HepG2 (cell line): ENCODE measurements around the gene APOLD1. TPM values are rescaled to one million over a fixed set of nuclear protein-coding genes. Genes with fewer than 3 reads are reported as not detected.

Experiments used
- ATAD3A ChIP-seq: sonication (generic); formaldehyde crosslinking; IDR thresholded peaks from 2 replicates; pipeline ENCODE4 v1.4.0; 2020; ENCODE audit warnings: missing genetic modification reagents
- ATM ChIP-seq: fragments of 450-650 bp; IDR thresholded peaks from 2 replicates; pipeline ENCODE4 v1.7.1; 2017; ENCODE audit warnings: mild to moderate bottlenecking, borderline replicate concordance
- FOXP1 ChIP-seq, 2 experiments: fragments of 450-650 bp in 1 of 2; IDR thresholded peaks; 2 replicates each; pipeline ENCODE4 v1.6.1; 2017 to 2018; ENCODE audit warnings: antibody characterized with exemption in 1 of 2
- GLI4 ChIP-seq: sonication (generic); formaldehyde crosslinking; IDR thresholded peaks from 2 replicates; pipeline ENCODE4 v1.5.1; 2020; ENCODE audit warnings: missing genetic modification reagents, mild to moderate bottlenecking, moderate library complexity, borderline replicate concordance
- ISL2 ChIP-seq: sonication (generic); formaldehyde crosslinking; IDR thresholded peaks from 2 replicates; pipeline ENCODE4 v1.5.0; 2020; ENCODE audit warnings: missing genetic modification reagents
- MIXL1 ChIP-seq: IDR thresholded peaks from 2 replicates; pipeline ENCODE4 v1.6.1; 2016
- MTA3 ChIP-seq: sonication (generic); formaldehyde crosslinking; IDR thresholded peaks from 2 replicates; pipeline ENCODE4 v1.4.0; 2020; ENCODE audit warnings: missing genetic modification reagents
- MXD3 ChIP-seq: IDR thresholded peaks from 2 replicates; pipeline ENCODE4 v1.6.1; 2016; ENCODE audit warnings: mild to moderate bottlenecking, missing biosample characterization, missing genetic modification reagents
- NBN ChIP-seq: fragments of 450-650 bp; conservative IDR thresholded peaks from 2 replicates; pipeline ENCODE4 v1.6.1; 2017
- RNF219 ChIP-seq: sonication (generic); formaldehyde crosslinking; IDR thresholded peaks from 2 replicates; pipeline ENCODE4 v1.5.0; 2020; ENCODE audit warnings: mild to moderate bottlenecking, missing genetic modification reagents
- SALL1 ChIP-seq: sonication (generic); formaldehyde crosslinking; IDR thresholded peaks from 2 replicates; pipeline ENCODE4 v1.8.0; 2022; ENCODE audit warnings: mild to moderate bottlenecking, missing genetic modification reagents
- SMAD9 ChIP-seq: sonication (generic); formaldehyde crosslinking; IDR thresholded peaks from 2 replicates; pipeline ENCODE4 v1.5.1; 2020; ENCODE audit warnings: mild to moderate bottlenecking, missing genetic modification reagents
- SOX6 ChIP-seq, 2 experiments: fragments of 450-650 bp in 1 of 2; sonication (generic) in 1 of 2; formaldehyde crosslinking in 1 of 2; IDR thresholded peaks; 2 replicates each; pipeline versions ENCODE4 v1.4.0 to v1.6.1; 2017 to 2020; ENCODE audit warnings: antibody characterized with exemption in 1 of 2, mild to moderate bottlenecking in 1 of 2, missing genetic modification reagents in 1 of 2
- TAF15 ChIP-seq: fragments of 200-400 bp; formaldehyde crosslinking; IDR thresholded peaks from one replicate; pipeline ENCODE4 v1.6.1; 2018; ENCODE audit warnings: mild to moderate bottlenecking, low read depth, low read length; ENCODE audit not compliant: poor library complexity, severe bottlenecking
- TRAFD1 ChIP-seq: sonication (generic); formaldehyde crosslinking; IDR thresholded peaks from 2 replicates; pipeline ENCODE4 v1.5.1; 2020; ENCODE audit warnings: missing genetic modification reagents, mild to moderate bottlenecking, borderline replicate concordance
- XBP1 ChIP-seq: sonication (generic); formaldehyde crosslinking; IDR thresholded peaks from 2 replicates; pipeline ENCODE4 v1.5.0; 2020; ENCODE audit warnings: missing genetic modification reagents
- ZMAT3 ChIP-seq: sonication (generic); formaldehyde crosslinking; conservative IDR thresholded peaks from 2 replicates; pipeline ENCODE4 v1.7.0; 2021; ENCODE audit warnings: missing genetic modification reagents
- ZNF136 ChIP-seq: sonication (generic); formaldehyde crosslinking; IDR thresholded peaks from 2 replicates; pipeline ENCODE4 v1.8.1; 2022; ENCODE audit warnings: low read depth, mild to moderate bottlenecking, moderate library complexity, missing genetic modification reagents
- ZNF256 ChIP-seq: sonication (generic); formaldehyde crosslinking; conservative IDR thresholded peaks from 2 replicates; pipeline ENCODE4 v1.4.0; 2020; ENCODE audit warnings: missing genetic modification reagents
- ZNF281 ChIP-seq: sonication (generic); formaldehyde crosslinking; IDR thresholded peaks from 2 replicates; pipeline ENCODE4 v1.4.0; 2020; ENCODE audit warnings: missing genetic modification reagents, borderline replicate concordance
- ZNF616 ChIP-seq: sonication (generic); formaldehyde crosslinking; IDR thresholded peaks from 2 replicates; pipeline ENCODE4 v1.5.0; 2020; ENCODE audit warnings: low read depth, mild to moderate bottlenecking, missing genetic modification reagents
- ZNF879 ChIP-seq: sonication (generic); formaldehyde crosslinking; IDR thresholded peaks from 2 replicates; pipeline ENCODE4 v1.8.1; 2023; ENCODE audit warnings: missing genetic modification reagents
- polyA plus RNA-seq, 8 experiments: library from polyadenylated mRNA; depleted of rRNA in 3 of 8; stranded (reverse) in 7 of 8; unstranded in 1 of 8; fragments of >200 nt; fragmentation: Illumina TruSeq in 4 of 8; extraction: Trizol in 4 of 8; gene quantifications; 2 replicates each; pipeline versions ENCODE4 v1.2.1 to v1.2.3, GENCODE V29; 2011 to 2016; ENCODE audit warnings: low read depth in 4 of 8, missing spikeins in 1 of 8, mixed read lengths in 1 of 8; ENCODE audit not compliant: insufficient read depth in 1 of 8
- total RNA-seq, 5 experiments: library from RNA; depleted of rRNA; stranded (reverse); fragments of >200 nt; fragmentation: Illumina TruSeq; extraction: Trizol; gene quantifications; 2 replicates each; pipeline ENCODE4 v1.2.3, GENCODE V29; 2016; ENCODE audit warnings: low read depth in 1 of 5

APOLD1 gene
- total and polyA plus RNA-seq, 2 of the 13 experiments (the other 11 are each of a cell fraction or from before 2014, with no cell fraction given), result 0.20 to 0.84 TPM

GRCh38 chr12:12786706-12787601 lies 1.5 kb downstream of the APOLD1 start (continued):
- TF ChIP-seq TRAFD1 (CRISPR knock-in tag) (no peak), GLI4 (CRISPR knock-in tag) (0 out of 2 replicates have a peak, but pooled peaks have one; percentile 72), MXD3 (CRISPR knock-in tag) (peak; percentile 86), FOXP1 (IDR thresholded peaks at IDR 0.05) (no peak), FOXP1 (CRISPR knock-in tag; IDR thresholded peaks at IDR 0.05) (no peak), TAF15 (no peak), ZNF281 (CRISPR knock-in tag) (0 out of 2 replicates have a peak, but pooled peaks have one; percentile 16), ZNF616 (CRISPR knock-in tag) (0 out of 2 replicates have a peak, but pooled peaks have one; percentile 76), SOX6 (IDR thresholded peaks at IDR 0.05) (no peak), SOX6 (CRISPR knock-in tag; IDR thresholded peaks at IDR 0.05) (no peak), ISL2 (CRISPR knock-in tag) (0 out of 2 replicates have a peak, but pooled peaks have one; percentile 40), ZNF879 (CRISPR knock-in tag) (peak; percentile 82; the same call in 1 of the 2 replicates), RNF219 (no peak), SMAD9 (CRISPR knock-in tag) (peak; percentile 75; the same call in 1 of the 2 replicates), ZNF136 (no peak), MIXL1 (CRISPR knock-in tag) (peak; percentile 75; the same call in 1 of the 2 replicates), NBN (no peak), ZNF256 (CRISPR knock-in tag) (peak; percentile 75; the same call in 1 of the 2 replicates), ATM (no peak), SALL1 (CRISPR knock-in tag) (peak; percentile 85; the same call in 1 of the 2 replicates), XBP1 (peak; percentile 64; the same call in 1 of the 2 replicates), ZMAT3 (CRISPR knock-in tag) (peak; percentile 70; the same call in 1 of the 2 replicates), MTA3 (no peak), ATAD3A (no peak)
